ENCODE measurements around the gene NCKAP5.

The NCKAP5 gene

GRCh38 chr2:133229974-133230373 lies 338.3 kb downstream of the NCKAP5 start:
- no peak for TF ChIP-seq FOXM1 (IDR thresholded peaks at IDR 0.05; ENCODE audit: borderline replicate concordance)
- no peak for TF ChIP-seq SUZ12 (IDR thresholded peaks at IDR 0.05)
- no peak for TF ChIP-seq FOXK2 (IDR thresholded peaks at IDR 0.05)
- no peak for TF ChIP-seq FOXA1 (IDR thresholded peaks at IDR 0.05)
- TF ChIP-seq PKNOX1 (IDR thresholded peaks at IDR 0.05), result no peak
- TF ChIP-seq CTBP1 (IDR thresholded peaks at IDR 0.05; ENCODE audit: borderline replicate concordance), result no peak
- TF ChIP-seq HDGF (IDR thresholded peaks at IDR 0.05; ENCODE audit: borderline replicate concordance), result no peak
- TF ChIP-seq SP1 (IDR thresholded peaks at IDR 0.05), result no peak
- no peak for TF ChIP-seq ARNT (IDR thresholded peaks at IDR 0.05)
- TF ChIP-seq TARDBP (IDR thresholded peaks at IDR 0.05), result no peak
- no peak for TF ChIP-seq L3MBTL2 (conservative IDR thresholded peaks at IDR 0.05)
- TF ChIP-seq LEF1 (IDR thresholded peaks at IDR 0.05; ENCODE audit: borderline replicate concordance), result no peak
- no peak for TF ChIP-seq BHLHE40 (IDR thresholded peaks at IDR 0.05; ENCODE audit: borderline replicate concordance)
- TF ChIP-seq NFRKB (IDR thresholded peaks at IDR 0.05), result no peak
- TF ChIP-seq ZNF384 (IDR thresholded peaks at IDR 0.05), result no peak
- no peak for TF ChIP-seq ELF4 (IDR thresholded peaks at IDR 0.05)
- DNase-seq (ENCODE audit: extremely low spot score), result no peak
- POLR2A ChIA-PET, result no interaction called here
- CTCF ChIA-PET, result interaction anchor here (1.2 kb wide), 1 partner anchor 8 kb away, joined by 4 read pairs; no protein-coding TSS in a partner anchor

- ChIA-PET POLR2A (no interaction called here), CTCF (no interaction called here)
- no peak for TF ChIP-seq PKNOX1 (IDR thresholded peaks at IDR 0.05)
- TF ChIP-seq SUZ12 (IDR thresholded peaks at IDR 0.05), result no peak
- TF ChIP-seq ELF4 (IDR thresholded peaks at IDR 0.05), result no peak
- no peak for TF ChIP-seq CTBP1 (IDR thresholded peaks at IDR 0.05; ENCODE audit: borderline replicate concordance)
- no peak for TF ChIP-seq ZNF384 (IDR thresholded peaks at IDR 0.05)
- TF ChIP-seq SP1 (IDR thresholded peaks at IDR 0.05), result no peak
- TF ChIP-seq L3MBTL2 (conservative IDR thresholded peaks at IDR 0.05), result no peak
- TF ChIP-seq HDGF (IDR thresholded peaks at IDR 0.05; ENCODE audit: borderline replicate concordance), result no peak
- no peak for TF ChIP-seq BHLHE40 (IDR thresholded peaks at IDR 0.05; ENCODE audit: borderline replicate concordance)
- TF ChIP-seq FOXK2 (IDR thresholded peaks at IDR 0.05), result no peak
- TF ChIP-seq TARDBP (IDR thresholded peaks at IDR 0.05), result no peak
- no peak for DNase-seq (ENCODE audit: extremely low spot score)
Observed at GRCh38 chr2:133223226-133223625, 345.0 kb downstream of the NCKAP5 start.

DNA sequence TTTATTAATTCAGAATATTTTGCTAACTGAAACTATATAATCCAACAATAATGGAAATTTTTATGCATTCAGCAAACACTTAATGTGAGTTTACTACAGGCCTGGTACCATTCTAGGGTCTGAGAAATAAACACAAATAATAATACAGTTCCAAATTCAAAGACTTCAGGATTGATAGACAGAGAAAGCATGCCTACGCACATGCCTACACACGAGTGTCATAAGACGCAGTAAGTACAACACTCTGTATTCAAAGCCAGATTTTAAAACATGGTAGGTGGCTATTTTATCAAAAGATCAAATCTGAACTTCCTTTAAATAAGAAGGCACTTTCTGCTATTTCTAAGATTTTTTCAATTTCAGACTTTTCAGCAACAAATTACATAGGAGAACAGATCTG lies 346.9 kb downstream of the NCKAP5 start:
- DNase-seq (ENCODE audit: extremely low spot score), result no peak
- POLR2A ChIA-PET, result no interaction called here
- CTCF ChIA-PET, result no interaction called here
- TF ChIP-seq BHLHE40 (IDR thresholded peaks at IDR 0.05; ENCODE audit: borderline replicate concordance) (no peak), TARDBP (IDR thresholded peaks at IDR 0.05) (no peak), FOXK2 (IDR thresholded peaks at IDR 0.05) (no peak)

DNA sequence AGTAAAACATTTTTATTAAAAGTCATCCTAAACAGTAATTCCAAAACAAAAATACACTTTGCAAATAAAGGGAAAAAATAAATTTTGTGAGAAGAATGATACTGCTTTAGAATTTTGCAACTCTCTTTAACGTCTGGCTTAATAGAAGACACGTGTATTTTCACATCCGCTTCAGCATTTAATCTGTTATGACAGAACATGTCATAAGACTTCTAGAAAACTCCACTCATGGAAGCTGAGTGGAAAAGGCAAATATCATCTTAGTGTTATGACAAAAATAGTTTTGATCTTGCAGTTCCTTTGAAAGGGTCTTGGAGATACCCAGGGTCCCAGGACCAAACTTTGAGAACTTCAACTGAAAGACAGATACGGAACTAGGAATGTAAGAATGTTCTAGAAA lies 350.1 kb downstream of the NCKAP5 start:
- CTCF ChIA-PET, result no interaction called here
- POLR2A ChIA-PET, result no interaction called here
- no peak for TF ChIP-seq LEF1 (IDR thresholded peaks at IDR 0.05; ENCODE audit: borderline replicate concordance)
- no peak for TF ChIP-seq ELF4 (IDR thresholded peaks at IDR 0.05)
- TF ChIP-seq ZNF384 (IDR thresholded peaks at IDR 0.05), result no peak
- no peak for TF ChIP-seq SUZ12 (IDR thresholded peaks at IDR 0.05)
- no peak for TF ChIP-seq NFRKB (IDR thresholded peaks at IDR 0.05)
- TF ChIP-seq FOXA1 (IDR thresholded peaks at IDR 0.05), result no peak
- no peak for TF ChIP-seq HDGF (IDR thresholded peaks at IDR 0.05; ENCODE audit: borderline replicate concordance)
- no peak for TF ChIP-seq PKNOX1 (IDR thresholded peaks at IDR 0.05)
- TF ChIP-seq FOXM1 (IDR thresholded peaks at IDR 0.05; ENCODE audit: borderline replicate concordance), result no peak
- no peak for TF ChIP-seq BHLHE40 (IDR thresholded peaks at IDR 0.05; ENCODE audit: borderline replicate concordance)
- TF ChIP-seq L3MBTL2 (conservative IDR thresholded peaks at IDR 0.05), result no peak
- no peak for TF ChIP-seq SP1 (IDR thresholded peaks at IDR 0.05)
- TF ChIP-seq FOXK2 (IDR thresholded peaks at IDR 0.05), result no peak
- TF ChIP-seq ARNT (IDR thresholded peaks at IDR 0.05), result no peak
- no peak for TF ChIP-seq CTBP1 (IDR thresholded peaks at IDR 0.05; ENCODE audit: borderline replicate concordance)
- TF ChIP-seq TARDBP (IDR thresholded peaks at IDR 0.05), result no peak
- DNase-seq (ENCODE audit: extremely low spot score), result no peak

GRCh38 chr2:133215477-133215876 lies 352.8 kb downstream of the NCKAP5 start:
- CTCF ChIA-PET, result no interaction called here

DNA sequence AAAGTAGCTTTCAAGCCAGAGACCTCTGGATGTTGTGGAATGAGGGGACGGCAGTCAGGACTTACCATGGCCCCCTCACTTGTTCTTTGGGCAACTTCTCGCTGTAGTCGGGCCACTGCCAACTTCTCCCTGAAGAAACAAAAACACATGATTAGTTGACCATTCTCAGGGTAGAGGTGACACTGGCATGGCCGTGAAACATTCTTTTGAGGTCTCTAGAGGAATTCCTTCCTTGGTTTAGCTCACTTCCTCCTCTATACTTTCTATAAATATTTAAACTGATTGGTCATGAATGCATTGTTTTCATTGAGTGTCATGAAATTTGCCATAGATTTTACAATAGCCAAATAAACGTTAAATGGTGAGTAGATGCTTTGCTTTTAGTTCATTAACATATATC lies 354.6 kb downstream of the NCKAP5 start:
- DNase-seq (ENCODE audit: extremely low spot score), result no peak
- POLR2A ChIA-PET, result no interaction called here
- no peak for TF ChIP-seq L3MBTL2 (conservative IDR thresholded peaks at IDR 0.05)
- TF ChIP-seq LEF1 (IDR thresholded peaks at IDR 0.05; ENCODE audit: borderline replicate concordance), result no peak
- TF ChIP-seq FOXM1 (IDR thresholded peaks at IDR 0.05; ENCODE audit: borderline replicate concordance), result no peak
- TF ChIP-seq ZNF384 (IDR thresholded peaks at IDR 0.05), result no peak
- TF ChIP-seq HDGF (IDR thresholded peaks at IDR 0.05; ENCODE audit: borderline replicate concordance), result no peak
- TF ChIP-seq SUZ12 (IDR thresholded peaks at IDR 0.05), result no peak
- TF ChIP-seq SP1 (IDR thresholded peaks at IDR 0.05), result no peak
- TF ChIP-seq ARNT (IDR thresholded peaks at IDR 0.05), result no peak
- no peak for TF ChIP-seq ELF4 (IDR thresholded peaks at IDR 0.05)
- no peak for TF ChIP-seq BHLHE40 (IDR thresholded peaks at IDR 0.05; ENCODE audit: borderline replicate concordance)
- TF ChIP-seq NFRKB (IDR thresholded peaks at IDR 0.05), result no peak
- no peak for TF ChIP-seq CTBP1 (IDR thresholded peaks at IDR 0.05; ENCODE audit: borderline replicate concordance)
- no peak for TF ChIP-seq FOXA1 (IDR thresholded peaks at IDR 0.05)
- TF ChIP-seq PKNOX1 (IDR thresholded peaks at IDR 0.05), result no peak
- no peak for TF ChIP-seq FOXK2 (IDR thresholded peaks at IDR 0.05)
- no peak for TF ChIP-seq TARDBP (IDR thresholded peaks at IDR 0.05)
- CTCF ChIA-PET, result no interaction called here

More at GRCh38 chr2:133215477-133215876, 352.8 kb downstream of the NCKAP5 start:
- POLR2A ChIA-PET, result no interaction called here
- TF ChIP-seq FOXM1 (IDR thresholded peaks at IDR 0.05; ENCODE audit: borderline replicate concordance) (no peak), CTBP1 (IDR thresholded peaks at IDR 0.05; ENCODE audit: borderline replicate concordance) (no peak), LEF1 (IDR thresholded peaks at IDR 0.05; ENCODE audit: borderline replicate concordance) (no peak), ARNT (IDR thresholded peaks at IDR 0.05) (no peak), FOXA1 (IDR thresholded peaks at IDR 0.05) (no peak), NFRKB (IDR thresholded peaks at IDR 0.05) (no peak), ELF4 (IDR thresholded peaks at IDR 0.05) (no peak), L3MBTL2 (conservative IDR thresholded peaks at IDR 0.05) (no peak), TARDBP (IDR thresholded peaks at IDR 0.05) (no peak), HDGF (IDR thresholded peaks at IDR 0.05; ENCODE audit: borderline replicate concordance) (no peak), FOXK2 (IDR thresholded peaks at IDR 0.05) (no peak), BHLHE40 (IDR thresholded peaks at IDR 0.05; ENCODE audit: borderline replicate concordance) (no peak), SUZ12 (IDR thresholded peaks at IDR 0.05) (no peak), ZNF384 (IDR thresholded peaks at IDR 0.05) (no peak)
- DNase-seq (ENCODE audit: extremely low spot score), result no peak

All from HEK293T (cell line).